ENCODE data around the gene ASNS. TPM values are rescaled to one million over a fixed set of nuclear protein-coding genes. Genes with fewer than 3 reads are reported as not detected.
"Not testable (repeated sequence)": the region's sequence is repeated elsewhere in the genome, so short reads cannot be mapped to it uniquely, and the experiment has no call there.

Gene ASNS
- total RNA-seq, 4 donors from 2014 or later: 11.3 to 16.8 (median 15.8) TPM

- ATAC-seq (ENCODE audit: low FRiP score) (no peak), DNase-seq (ENCODE audit: low spot score) (no peak)
- TF ChIP-seq CTCF (IDR thresholded peaks at IDR 0.05): no peak
These were observed 3.9 kb downstream of the ASNS start for GRCh38 chr7:97868314-97868713.

- DNase-seq (ENCODE audit: low spot score): no peak
- no peak for ATAC-seq (ENCODE audit: low FRiP score)
- no peak for TF ChIP-seq CTCF (IDR thresholded peaks at IDR 0.05)
These were observed 7.1 kb downstream of the ASNS start for GRCh38 chr7:97865104-97865503.

GRCh38 chr7:97859606-97860204, 12.5 kb downstream of the ASNS start:
- DNase-seq (ENCODE audit: low spot score) (no peak), ATAC-seq (ENCODE audit: low FRiP score) (no peak)
- no peak for TF ChIP-seq CTCF (IDR thresholded peaks at IDR 0.05)

- DNase-seq (ENCODE audit: low spot score) (no peak), ATAC-seq (ENCODE audit: low FRiP score) (no peak)
- TF ChIP-seq CTCF (IDR thresholded peaks at IDR 0.05): no peak
These were observed 14.0 kb downstream of the ASNS start for GRCh38 chr7:97858221-97858620.

GRCh38 chr7:97857544-97857943, 14.7 kb downstream of the ASNS start:
- no peak for TF ChIP-seq CTCF (IDR thresholded peaks at IDR 0.05)
- no peak for DNase-seq (ENCODE audit: low spot score)
- ATAC-seq (ENCODE audit: low FRiP score): no peak

- TF ChIP-seq CTCF (IDR thresholded peaks at IDR 0.05): no peak
- ATAC-seq (ENCODE audit: low FRiP score) (no peak), DNase-seq (ENCODE audit: low spot score) (no peak)
These were observed 20.5 kb downstream of the ASNS start for GRCh38 chr7:97851683-97852082.

GRCh38 chr7:97850262-97851031, 21.8 kb downstream of the ASNS start:
- DNase-seq (ENCODE audit: low spot score); ATAC-seq (ENCODE audit: low FRiP score): not testable (repeated sequence)
